Endothelial cell of umbilical vein (primary cell): Measurements from ENCODE around the gene ALK. TPM values are rescaled to one million over a fixed set of nuclear protein-coding genes. Genes with fewer than 3 reads are reported as not detected.

Source experiments
- BruUV-seq: library from RNA; stranded (reverse); fragments of 400-500 nt; replicated peaks from 2 replicates; lab custom pipeline; 2021; lab: Mats Ljungman, UMichigan
- CTCF ChIA-PET: fragments of 300-600, 350-600 bp; sonication (Branson Sonifier 250); formaldehyde crosslinking; loops from one replicate; lab custom pipeline; 2021; ENCODE audit warnings: antibody characterized with exemption, inconsistent platforms; lab: Charles Lee
- POLR2A ChIA-PET: fragments of 300-600, 350-600 bp; sonication (Branson Sonifier 250); formaldehyde crosslinking; loops from one replicate; lab custom pipeline; 2021; ENCODE audit warnings: antibody characterized with exemption, inconsistent platforms; lab: Charles Lee
- DNase-seq: peaks from one replicate; pipeline ENCODE4 v3.0.0-alpha.2; 2011; ENCODE audit warnings: low read depth, low spot score
- FAIRE-seq: peaks from 2 replicates; lab custom pipeline; 2011; peaks lifted over from hg19 to GRCh38; lab: Jason Lieb, UNC
- H2AFZ ChIP-seq: 2 replicates; pipeline ENCODE4 v1.6.0; 2012; ENCODE audit warnings: low read depth, low read length, control low read depth, inconsistent platforms
- H3K27ac ChIP-seq: 2 replicates; pipeline ENCODE4 v1.5.1; 2011; ENCODE audit warnings: low read depth, mild to moderate bottlenecking, control low read depth, low read length, moderate library complexity; ENCODE audit not compliant: insufficient read depth
- H3K27me3 ChIP-seq, 2 experiments: 2 replicates each; pipeline versions ENCODE4 v1.6.0 to v1.6.1; 2011; ENCODE audit warnings: low read length in 2 of 2, mixed read lengths in 1 of 2; ENCODE audit not compliant: control insufficient read depth in 2 of 2, insufficient read depth in 2 of 2
- H3K36me3 ChIP-seq, 2 experiments: 2 replicates in 1 of 2; 3 replicates in 1 of 2; pipeline ENCODE4 v1.5.1; 2011; ENCODE audit warnings: low read length in 2 of 2, mild to moderate bottlenecking in 1 of 2, moderate library complexity in 1 of 2; ENCODE audit not compliant: control insufficient read depth in 2 of 2, insufficient read depth in 2 of 2; ENCODE audit errors: extremely low read depth in 1 of 2
- H3K4me1 ChIP-seq: 3 replicates; pipeline ENCODE4 v1.5.1; 2011; ENCODE audit warnings: mild to moderate bottlenecking, low read length; ENCODE audit not compliant: control insufficient read depth, insufficient read depth; ENCODE audit errors: extremely low read depth
- H3K4me2 ChIP-seq: 2 replicates; pipeline ENCODE4 v1.6.1; 2011; ENCODE audit warnings: low read length, control low read depth, mixed read lengths; ENCODE audit not compliant: insufficient read depth
- H3K4me3 ChIP-seq, 3 experiments: fragments of 200-600 bp in 1 of 3; sonication (generic), shearing (Covaris generic) in 1 of 3; replicated peaks in 1 of 3; 2 replicates each; pipeline ENCODE4 v1.5.1; 2011 to 2016; ENCODE audit warnings: control low read depth in 3 of 3, low read length in 3 of 3, mild to moderate bottlenecking in 2 of 3, inconsistent platforms in 1 of 3, low read depth in 1 of 3, moderate library complexity in 1 of 3; ENCODE audit not compliant: insufficient read depth in 1 of 3
- H3K79me2 ChIP-seq: 2 replicates; pipeline ENCODE4 v1.6.0; 2012; ENCODE audit warnings: low read length, inconsistent platforms; ENCODE audit not compliant: control insufficient read depth, insufficient read depth
- H3K9ac ChIP-seq: replicated peaks from 2 replicates; pipeline ENCODE3; 2011; ENCODE audit warnings: low read length, control low read depth; ENCODE audit not compliant: insufficient read depth; ENCODE audit errors: extremely low read depth
- H3K9me1 ChIP-seq: replicated peaks from 3 replicates; pipeline ENCODE4 v1.6.0; 2011; ENCODE audit warnings: mild to moderate bottlenecking, low read length; ENCODE audit not compliant: control insufficient read depth, insufficient read depth; ENCODE audit errors: extremely low read depth
- H3K9me3 ChIP-seq: replicated peaks from 2 replicates; pipeline ENCODE4 v1.5.1; 2012; ENCODE audit warnings: low read length, inconsistent platforms; ENCODE audit not compliant: control insufficient read depth, insufficient read depth
- H4K20me1 ChIP-seq: replicated peaks from 2 replicates; pipeline ENCODE3; 2011; ENCODE audit warnings: mild to moderate bottlenecking, low read length; ENCODE audit not compliant: control insufficient read depth, insufficient read depth; ENCODE audit errors: extremely low read depth
- CTCF ChIP-seq, 2 donors: IDR thresholded peaks; 1 replicate in 1 of 2; 2 replicates in 1 of 2; pipeline ENCODE4 v1.5.1; 2011; ENCODE audit warnings: low read length in 2 of 2, mild to moderate bottlenecking in 2 of 2, moderate library complexity in 2 of 2, control low read depth in 1 of 2, inconsistent platforms in 1 of 2, low read depth in 1 of 2; ENCODE audit not compliant: insufficient read depth in 1 of 2; ENCODE audit errors: extremely low read depth in 1 of 2
- EZH2 ChIP-seq: IDR thresholded peaks from 2 replicates; pipeline ENCODE4 v1.6.1; 2012; ENCODE audit warnings: borderline replicate concordance, low read depth, mild to moderate bottlenecking, moderate library complexity, low read length, inconsistent platforms; ENCODE audit not compliant: severe bottlenecking
- FOS ChIP-seq: IDR thresholded peaks from 2 replicates; pipeline ENCODE4 v1.6.1; 2011; ENCODE audit warnings: mild to moderate bottlenecking, low read length, moderate library complexity, borderline replicate concordance; ENCODE audit not compliant: insufficient read depth
- GATA2 ChIP-seq: IDR thresholded peaks from 2 replicates; pipeline ENCODE4 v1.7.0; 2011; ENCODE audit warnings: low read depth, mild to moderate bottlenecking, moderate library complexity, mixed read lengths, low read length; ENCODE audit not compliant: insufficient read length, insufficient read depth
- JUN ChIP-seq: IDR thresholded peaks from 2 replicates; pipeline ENCODE4 v1.6.1; 2011; ENCODE audit warnings: borderline replicate concordance, low read depth; ENCODE audit not compliant: insufficient read length, insufficient read depth
- MAX ChIP-seq: IDR thresholded peaks from 2 replicates; pipeline ENCODE4 v1.6.1; 2011; ENCODE audit not compliant: insufficient read depth, insufficient read length
- MYC ChIP-seq: IDR thresholded peaks from one replicate; pipeline ENCODE4 v1.6.1; 2011; ENCODE audit warnings: mild to moderate bottlenecking, low read depth, low read length
- POLR2A ChIP-seq: IDR thresholded peaks from 2 replicates; pipeline ENCODE4 v1.6.1; 2012; ENCODE audit warnings: low read depth, mild to moderate bottlenecking, control low read depth, low read length
- POLR2AphosphoS5 ChIP-seq: IDR thresholded peaks from 2 replicates; pipeline ENCODE4 v1.6.1; 2012; ENCODE audit warnings: low read depth, mild to moderate bottlenecking, control low read depth, low read length, moderate library complexity; ENCODE audit not compliant: insufficient read depth
- dilution Hi-C: fragments of 300-500 bp; cut with MboI; formaldehyde crosslinking; loops from one replicate; pipeline ENCODE4 v1.15.0; 2019; ENCODE audit warnings: low sequenced_read_pairs; ENCODE audit not compliant: extremely low pct_ligation_motif_present
- intact Hi-C: fragments of 100-400 bp; cut with micrococcal nuclease; formaldehyde crosslinking; loops from one replicate; pipeline ENCODE4 v1.10.0; 2022
- polyA plus RNA-seq, 4 experiments: library from polyadenylated mRNA; depleted of rRNA in 3 of 4; stranded (reverse) in 3 of 4; unstranded in 1 of 4; fragments of >200 nt; gene quantifications; 2 replicates each; pipeline versions ENCODE4 v1.2.1 to v1.2.3, GENCODE V29; 2011 to 2012; ENCODE audit warnings: missing spikeins in 1 of 4
- total RNA-seq: library from RNA; stranded (reverse); gene quantifications from 2 replicates; pipeline ENCODE4 v1.2.3, GENCODE V29; 2021

ALK gene
- total and polyA plus RNA-seq, 2 donors (not counting 3 experiments of a cell fraction or from before 2014, with no cell fraction given): not detected

- H3K4me1 ChIP-seq: no peaks in the 10 kb centered on the region
- H3K4me3 ChIP-seq: no peak overlapping the region
- no peak overlapping the region for H3K9ac ChIP-seq
- ChIA-PET POLR2A (no interaction called here), CTCF (no interaction called here)
- no peaks in the 10 kb centered on the region for H3K79me2 ChIP-seq
- no peak for TF ChIP-seq MAX
- no peak for TF ChIP-seq POLR2A
- H2AFZ ChIP-seq: no peak overlapping the region
- no peak for FAIRE-seq
- no peak for DNase-seq
- H3K27ac ChIP-seq: no peak overlapping the region
- H3K4me2 ChIP-seq: no peak overlapping the region
- no peaks in the 10 kb centered on the region for H3K36me3 ChIP-seq
- dilution Hi-C loops (no loop called here), intact Hi-C loops (no loop called here)
- H3K9me3 ChIP-seq: no peaks in the 10 kb centered on the region
- BruUV-seq: no TSS peak
- no peaks in the 10 kb centered on the region for H4K20me1 ChIP-seq
- no peaks in the 10 kb centered on the region for H3K9me1 ChIP-seq
- H3K27me3 ChIP-seq: no peaks in the 10 kb centered on the region
These were observed 150.5 kb downstream of the ALK start for GRCh38 chr2:29770846-29771245.

DNA sequence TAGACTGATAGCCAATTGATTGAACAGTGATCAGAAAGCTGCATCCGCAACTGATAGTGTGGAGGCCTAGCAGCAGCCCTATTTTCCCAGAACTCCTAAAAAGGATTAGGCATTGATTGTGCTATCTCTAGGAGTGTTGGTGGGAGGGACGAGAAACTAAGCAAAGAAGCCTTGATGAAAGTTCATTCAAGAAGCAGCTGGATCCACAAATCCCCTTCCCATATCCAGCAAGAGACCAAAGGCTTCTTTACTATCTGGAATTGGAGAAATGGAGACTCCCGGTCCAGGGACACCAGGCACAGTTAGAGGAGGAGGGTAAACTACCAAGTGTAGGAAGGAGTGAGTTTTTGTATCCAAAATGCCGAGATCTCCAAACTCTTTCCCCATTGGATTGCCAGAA, 151.5 kb downstream of the ALK start:
- Histone ChIP-seq H2AFZ (no peak overlapping the region), H3K79me2 (no peaks in the 10 kb centered on the region), H3K9ac (no peak overlapping the region), H3K27ac (no peak overlapping the region), H3K9me1 (no peaks in the 10 kb centered on the region), H3K27me3 (no peaks in the 10 kb centered on the region), H4K20me1 (no peaks in the 10 kb centered on the region), H3K4me2 (no peak overlapping the region), H3K4me1 (no peaks in the 10 kb centered on the region), H3K4me3 (no peak overlapping the region), H3K9me3 (no peaks in the 10 kb centered on the region), H3K36me3 (no peaks in the 10 kb centered on the region)
- no peak for FAIRE-seq
- TF ChIP-seq FOS: no peak
- no peak for TF ChIP-seq EZH2
- TF ChIP-seq MAX: no peak
- no peak for TF ChIP-seq GATA2
- TF ChIP-seq JUN: no peak
- no peak for TF ChIP-seq CTCF (IDR thresholded peaks at IDR 0.05; ENCODE audit: extremely low read depth in 1 of 2, insufficient read depth in 1 of 2, low read depth in 1 of 2, low read length in 2 of 2)
- TF ChIP-seq POLR2A: no peak
- TF ChIP-seq MYC: no peak
- no peak for TF ChIP-seq POLR2AphosphoS5
- DNase-seq: no peak
- CTCF ChIA-PET: no interaction called here
- no TSS peak for BruUV-seq
- intact Hi-C loops: no loop called here
- dilution Hi-C loops: no loop called here
- POLR2A ChIA-PET: no interaction called here
